A549 (cell line): Measurements from ENCODE around the gene PRDM11. TPM values are rescaled to one million over a fixed set of nuclear protein-coding genes. Genes with fewer than 3 reads are reported as not detected.
"Not testable (repeated sequence)": the region's sequence is repeated elsewhere in the genome, so short reads cannot be mapped to it uniquely, and the experiment has no call there.

Experiments used
- ATAC-seq, 2 experiments: fragments of 200-7000 bp in 1 of 2; fragments of >200 bp in 1 of 2; cut with Nextera tagmentation in 1 of 2; cut with Tn5 transposase in 1 of 2; 3 replicates each; pipeline versions ENCODE4 v1.8.0 to v1.9.1; 2018 to 2020; ENCODE audit warnings: mild to moderate bottlenecking in 1 of 2, moderate library complexity in 1 of 2
- CTCF ChIA-PET: fragments of 300-600 bp; sonication (Branson Sonifier 250); formaldehyde crosslinking; extraction: SDS; loops from one replicate; lab custom pipeline; 2021; ENCODE audit warnings: antibody characterized with exemption, inconsistent platforms; lab: Yijun Ruan, JAX
- POLR2A ChIA-PET: fragments of 350-600 bp; formaldehyde crosslinking; extraction: SDS; loops from one replicate; lab custom pipeline; 2021; ENCODE audit warnings: antibody characterized with exemption, inconsistent platforms; lab: Yijun Ruan, JAX
- DNase-seq, 2 experiments: peaks; one replicate each; pipeline versions ENCODE4 v3.0.0 to v3.0.0-alpha.2; 2011 to 2016; ENCODE audit warnings: low read depth in 1 of 2, low spot score in 1 of 2
- FAIRE-seq: peaks from 2 replicates; lab custom pipeline; 2011; peaks lifted over from hg19 to GRCh38; lab: Jason Lieb, UNC
- H3K27ac ChIP-seq, 2 experiments: fragments of >200 bp; sonication (Bioruptor Twin); formaldehyde crosslinking; 3 replicates each; pipeline ENCODE4 v1.5.1; 2016 to 2017
- H3K4me1 ChIP-seq: fragments of >200 bp; sonication (Bioruptor Twin); formaldehyde crosslinking; 3 replicates; pipeline ENCODE4 v1.6.1; 2016
- H3K4me2 ChIP-seq: fragments of >200 bp; sonication (Bioruptor Twin); formaldehyde crosslinking; 3 replicates; pipeline ENCODE4 v1.6.1; 2016
- H3K4me3 ChIP-seq: fragments of >200 bp; sonication (Bioruptor Twin); formaldehyde crosslinking; 3 replicates; pipeline ENCODE4 v1.5.1; 2016
- H3K9me3 ChIP-seq: fragments of >200 bp; sonication (Bioruptor Twin); formaldehyde crosslinking; 3 replicates; pipeline ENCODE4 v1.6.1; 2016
- CBX8 ChIP-seq: fragments of 200-600 bp; sonication (generic); IDR thresholded peaks from 2 replicates; pipeline ENCODE4 v1.6.1; 2016
- EHMT2 ChIP-seq: fragments of 200-600 bp; sonication (generic); IDR thresholded peaks from 2 replicates; pipeline ENCODE4 v1.6.1; 2016; ENCODE audit warnings: antibody characterized with exemption, low read depth, mild to moderate bottlenecking, moderate library complexity
- EP300 ChIP-seq, 2 experiments: fragments of >200 bp; sonication (Bioruptor Twin); formaldehyde crosslinking; IDR thresholded peaks; 2 replicates in 1 of 2; 3 replicates in 1 of 2; pipeline ENCODE4 v1.6.1; 2016 to 2017
- HES2 ChIP-seq: fragments of >200 bp; sonication (Bioruptor Twin); formaldehyde crosslinking; IDR thresholded peaks from 2 replicates; pipeline ENCODE4 v1.6.1; 2016
- HEYL ChIP-seq: fragments of 250-450 bp; sonication (Bioruptor Pico); IDR thresholded peaks from 2 replicates; pipeline ENCODE4 v1.8.0; 2021; ENCODE audit warnings: mild to moderate bottlenecking, moderate library complexity
- HOXB5 ChIP-seq: fragments of 250-450 bp; sonication (Bioruptor Pico); IDR thresholded peaks from 2 replicates; pipeline ENCODE4 v1.5.0; 2020; ENCODE audit warnings: mild to moderate bottlenecking, moderate library complexity
- JUNB ChIP-seq: fragments of >200 bp; sonication (Bioruptor Twin); formaldehyde crosslinking; IDR thresholded peaks from 2 replicates; pipeline ENCODE4 v1.6.1; 2016
- KDM5A ChIP-seq: fragments of 200-600 bp; sonication (generic); IDR thresholded peaks from 2 replicates; pipeline ENCODE4 v1.6.1; 2016; ENCODE audit warnings: antibody characterized with exemption, mild to moderate bottlenecking
- NFE2L2 ChIP-seq: fragments of 150-350 bp; conservative IDR thresholded peaks from 2 replicates; pipeline ENCODE4 v1.6.1; 2014; ENCODE audit warnings: low read length
- NPAS2 ChIP-seq: fragments of 250-450 bp; sonication (Bioruptor Pico); IDR thresholded peaks from 2 replicates; pipeline ENCODE4 v1.8.0; 2022; ENCODE audit warnings: mild to moderate bottlenecking, moderate library complexity, borderline replicate concordance
- NR3C1 ChIP-seq: fragments of >200 bp; sonication (Bioruptor Twin); formaldehyde crosslinking; IDR thresholded peaks from 3 replicates; pipeline ENCODE4 v1.6.1; 2017
- POLR2AphosphoS2 ChIP-seq: conservative IDR thresholded peaks from 2 replicates; pipeline ENCODE4 v1.6.1; 2012; ENCODE audit warnings: low read length, improper control_type of control experiment, inconsistent platforms
- REST ChIP-seq: fragments of 200-600 bp; sonication (generic); IDR thresholded peaks from 2 replicates; pipeline ENCODE4 v1.6.1; 2016; ENCODE audit warnings: antibody characterized with exemption, mild to moderate bottlenecking, moderate library complexity
- SMC3 ChIP-seq: fragments of >200 bp; sonication (Bioruptor Twin); formaldehyde crosslinking; IDR thresholded peaks from 3 replicates; pipeline ENCODE4 v1.6.1; 2018; ENCODE audit warnings: inconsistent platforms
- TP53 ChIP-seq: fragments of 250-450 bp; sonication (Bioruptor Pico); IDR thresholded peaks from 2 replicates; pipeline ENCODE4 v1.5.0; 2021; ENCODE audit warnings: mild to moderate bottlenecking, moderate library complexity
- ZNF302 ChIP-seq: fragments of 250-450 bp; sonication (Bioruptor Pico); IDR thresholded peaks from 2 replicates; pipeline ENCODE4 v1.9.0; 2021; ENCODE audit warnings: inconsistent platforms, mild to moderate bottlenecking, moderate library complexity
- ZSCAN20 ChIP-seq: fragments of 250-450 bp; sonication (Bioruptor Pico); IDR thresholded peaks from 2 replicates; pipeline ENCODE4 v1.8.0; 2022; ENCODE audit warnings: mild to moderate bottlenecking, moderate library complexity
- WGBS: methylation state at CpG from one replicate; pipeline ENCODE4 v1.1.6; 2017; ENCODE audit errors: missing lambda C conversion rate; 5-methylcytosine and 5-hydroxymethylcytosine counted together
- polyA plus RNA-seq, 4 experiments: library from polyadenylated mRNA; depleted of rRNA in 3 of 4; stranded (reverse); fragments of >200 nt; fragmentation: RNase III in 1 of 4; extraction: RNeasy Plus Mini Kit Qiagen cat#74134 plus additional on column Dnase treatment in 1 of 4; gene quantifications; 2 replicates in 3 of 4; 3 replicates in 1 of 4; pipeline ENCODE4 v1.2.3, GENCODE V29; 2011 to 2017

PRDM11 gene
- polyA plus RNA-seq, 2 of the 4 experiments (the other 2 are of a cell fraction): 4.3 to 5.3 TPM

GRCh38 chr11:45248501-45249011 lies 102.1 kb downstream of the PRDM11 start:
- Histone ChIP-seq H3K9me3 (no peaks in the 10 kb centered on the region), H3K4me1 (0 out of 3 replicates have a peak, but pooled peaks cover 6% of the 10 kb centered on the region), H3K4me2 (no peak overlapping the region), H3K27ac (no peak overlapping the region), H3K4me3 (no peak overlapping the region)
- POLR2A ChIA-PET: no interaction called here
- DNase-seq: no peak
- ATAC-seq: no peak
- CTCF ChIA-PET: interaction anchor here (1.2 kb wide), 1 partner anchor 44 kb away, joined by 3 read pairs; no protein-coding TSS in a partner anchor
- WGBS: 74% methylated on average over 2 of the region's 2 CpGs
- FAIRE-seq: no peak
- TF ChIP-seq JUNB: no peak
- TF ChIP-seq HES2: no peak
- TF ChIP-seq EP300 (IDR thresholded peaks at IDR 0.05): no peak

GRCh38 chr11:45249372-45249771 lies 102.9 kb downstream of the PRDM11 start:
- CTCF ChIA-PET: interaction anchor here (1.0 to 1.9 kb wide), 4 partner anchors 43 to 139 kb away, joined by 3 to 6 read pairs (median 6); no protein-coding TSS in a partner anchor

GRCh38 chr11:45250035-45250718 lies 103.7 kb downstream of the PRDM11 start:
- ChIA-PET CTCF (interaction anchor here (0.6 to 5.2 kb wide), 9 partner anchors 9 to 1251 kb away, joined by 3 to 69 read pairs (median 5); no protein-coding TSS in a partner anchor), POLR2A (no interaction called here)
- FAIRE-seq (no peak), DNase-seq (no peak), ATAC-seq (no peak)
- 47% methylated on average over 3 of the region's 3 CpGs for WGBS
- TF ChIP-seq POLR2AphosphoS2 (no peak), NR3C1 (no peak), CBX8 (no peak), EHMT2 (no peak), HEYL (no peak), SMC3 (no peak), NPAS2 (CRISPR knock-in tag) (no peak), ZSCAN20 (CRISPR knock-in tag) (no peak), ZNF302 (CRISPR knock-in tag) (no peak), NFE2L2 (no peak), KDM5A (no peak), TP53 (no peak), HOXB5 (CRISPR knock-in tag) (no peak), REST (no peak)
- Histone ChIP-seq H3K4me1 (0 out of 3 replicates have a peak, but pooled peaks cover 6% of the 10 kb centered on the region), H3K9me3 (no peaks in the 10 kb centered on the region), H3K4me3 (no peak overlapping the region), H3K27ac (no peak overlapping the region), H3K4me2 (no peak overlapping the region)

More at GRCh38 chr11:45249372-45249771, 102.9 kb downstream of the PRDM11 start:
- H3K9me3 ChIP-seq, H3K4me2 ChIP-seq, ATAC-seq, H3K27ac ChIP-seq, H3K4me3 ChIP-seq, DNase-seq, H3K4me1 ChIP-seq, POLR2A ChIA-PET, FAIRE-seq: not testable (repeated sequence)
- 83% methylated on average over 1 of the region's 1 CpG for WGBS
